Stimulated activated CD4-positive, alpha-beta T cell treated with anti-CD3 and anti-CD28 coated beads, TNF-alpha, amount 100 ng/mL, for 1 hour (primary cell): ENCODE data around the gene PNP.

Experiments used
- DNase-seq, 3 donors: peaks; one replicate each; pipeline ENCODE4 v3.0.0-alpha.2; 2020; ENCODE audit warnings: low read depth in 3 of 3, low spot score in 1 of 3

The PNP gene

GRCh38 chr14:20454516-20455354 lies 14.5 kb upstream of the PNP start, which contains the start of the genes APEX1 and OSGEP:
Gene APEX1, plus strand, starts transcription at chr14:20455226. Its CDS starts 420 bp downstream, at chr14:20455646.
Gene OSGEP, minus strand, starts transcription at chr14:20454812. Its CDS starts 129 bp downstream, at chr14:20454683.
- peak; percentile 89 to 96 (median 94) for DNase-seq

- no peak for DNase-seq
Measured at GRCh38 chr14:20455355-20456300, 13.6 kb upstream of the PNP start.

- no peak for DNase-seq
Measured at GRCh38 chr14:20456971-20457370, 12.2 kb upstream of the PNP start.

- no peak for DNase-seq
Measured at GRCh38 chr14:20458031-20458789, 11.0 kb upstream of the PNP start.

GRCh38 chr14:20460458-20461224 lies 8.6 kb upstream of the PNP start:
- peak in 2 of 3 donors; percentile 18 to 22 for DNase-seq

GRCh38 chr14:20461225-20462141 lies 7.7 kb upstream of the PNP start, which contains the start of gene PIP4P1:
Gene PIP4P1, minus strand, starts transcription at chr14:20461434. Its CDS starts 109 bp downstream, at chr14:20461325.
- DNase-seq: peak; percentile 93 to 97 (median 96)

GRCh38 chr14:20468764-20469241 lies 403 bp upstream of the PNP start:
- DNase-seq: no peak

GRCh38 chr14:20469890-20470602 lies 840 bp downstream of the PNP start:
- peak in 1 of 3 donors; percentile 31 for DNase-seq

GRCh38 chr14:20470603-20470901 lies 1.3 kb downstream of the PNP start:
- DNase-seq: no peak

- no peak for DNase-seq
Measured at GRCh38 chr14:20472536-20473169, 3.4 kb downstream of the PNP start.

GRCh38 chr14:20476776-20477175 lies 7.6 kb downstream of the PNP start:
- DNase-seq: no peak

GRCh38 chr14:20477211-20477876 lies 8.1 kb downstream of the PNP start:
- no peak for DNase-seq

GRCh38 chr14:20478894-20479293 lies 9.7 kb downstream of the PNP start:
- DNase-seq: no peak

- DNase-seq: no peak
Measured at GRCh38 chr14:20482382-20482781, 13.2 kb downstream of the PNP start.

GRCh38 chr14:20485900-20486299 lies 16.7 kb downstream of the PNP start:
- DNase-seq: no peak

GRCh38 chr14:20486684-20487395 lies 17.6 kb downstream of the PNP start:
- no peak for DNase-seq

- no peak for DNase-seq
Measured at GRCh38 chr14:20487396-20487725, 18.2 kb downstream of the PNP start.
